Measurements from ENCODE around the gene PGF.
"Not testable (repeated sequence)": the region's sequence is repeated elsewhere in the genome, so short reads cannot be mapped to it uniquely, and the experiment has no call there.

PGF gene

GRCh38 chr14:74955229-74956026 lies at the start of gene PGF:
PGF (minus strand) TSS chr14:74955597; CDS start chr14:74955242, 355 bp downstream.
- no peak for TF ChIP-seq CTCF (IDR thresholded peaks at IDR 0.05)
- peak within 1 kb of the TSS; percentile 76 to 79 for H3K27ac ChIP-seq
- DNase-seq = peak; percentile 67 to 89
- peaks cover 0 to 55% (median 49%) of the 10 kb centered on the region in 4 donors for H3K4me1 ChIP-seq
- no peaks in the 10 kb centered on the region for H3K27me3 ChIP-seq
- no peaks in the 10 kb centered on the region for H3K36me3 ChIP-seq
- no peaks in the 10 kb centered on the region for H3K9me3 ChIP-seq
- intact Hi-C loops (cut with DNase I; ENCODE audit: low total_unique reads) = loop anchor here (10.0 kb wide), 1 partner anchor 109 kb away; the partner anchor contains the start of genes ACYP1 and ZC2HC1C
- H3K4me3 ChIP-seq = peak within 1 kb of the TSS; percentile 69 to 72

GRCh38 chr14:75003250-75004027 lies 48.0 kb upstream of the PGF start:
- Histone ChIP-seq H3K4me3 (peak overlapping the region; percentile 75 to 86), H3K9me3 (no peaks in the 10 kb centered on the region), H3K4me1 (peaks cover 0 to 32% (median 22%) of the 10 kb centered on the region in 4 donors), H3K27ac (peak overlapping the region; percentile 82 to 88), H3K27me3 (no peaks in the 10 kb centered on the region), H3K36me3 (peaks cover 23 to 38% (median 37%) of the 10 kb centered on the region in 3 donors)
- DNase-seq = no peak
- intact Hi-C loops (cut with DNase I; ENCODE audit: low total_unique reads) = no loop called here
- TF ChIP-seq CTCF (IDR thresholded peaks at IDR 0.05) = no peak

GRCh38 chr14:75002392-75003249 lies 47.2 kb upstream of the PGF start, which contains the start of gene EIF2B2:
EIF2B2 (plus strand) TSS chr14:75002921; CDS start chr14:75002991, 70 bp downstream.
- peak; percentile 23 to 48 for TF ChIP-seq CTCF (IDR thresholded peaks at IDR 0.05)
- H3K27ac ChIP-seq = peak within 1 kb of the TSS; percentile 82 to 88
- H3K4me3 ChIP-seq = peak within 1 kb of the TSS; percentile 75 to 86
- no peaks in the 10 kb centered on the region for H3K27me3 ChIP-seq
- no peaks in the 10 kb centered on the region for H3K9me3 ChIP-seq
- H3K36me3 ChIP-seq = peaks cover 19 to 29% (median 29%) of the 10 kb centered on the region in 3 donors
- intact Hi-C loops (cut with DNase I; ENCODE audit: low total_unique reads) = no loop called here
- peak; percentile 98 to 99 for DNase-seq
- H3K4me1 ChIP-seq = peaks cover 0 to 31% (median 22%) of the 10 kb centered on the region in 4 donors

GRCh38 chr14:75001899-75002298 lies 46.5 kb upstream of the PGF start:
- H3K9me3 ChIP-seq = no peaks in the 10 kb centered on the region
- H3K4me3 ChIP-seq = peak overlapping the region; percentile 75 to 86
- H3K27ac ChIP-seq = peak overlapping the region; percentile 82 to 88
- peaks cover 0 to 31% (median 22%) of the 10 kb centered on the region in 4 donors for H3K4me1 ChIP-seq
- TF ChIP-seq CTCF (IDR thresholded peaks at IDR 0.05) = no peak
- H3K27me3 ChIP-seq = no peaks in the 10 kb centered on the region
- peaks cover 15 to 22% (median 22%) of the 10 kb centered on the region in 3 donors for H3K36me3 ChIP-seq
- no peak for DNase-seq
- intact Hi-C loops (cut with DNase I; ENCODE audit: low total_unique reads) = no loop called here

GRCh38 chr14:75001261-75001660 lies 45.9 kb upstream of the PGF start:
- Histone ChIP-seq H3K36me3 (peaks cover 9 to 16% (median 15%) of the 10 kb centered on the region in 3 donors), H3K27ac (no peak overlapping the region), H3K4me1 (peaks cover 0 to 31% (median 22%) of the 10 kb centered on the region in 4 donors), H3K27me3 (no peaks in the 10 kb centered on the region), H3K9me3 (peaks cover 0 to under 1% (median 0%) of the 10 kb centered on the region in 3 donors), H3K4me3 (no peak overlapping the region)
- TF ChIP-seq CTCF (IDR thresholded peaks at IDR 0.05) = no peak
- DNase-seq = no peak
- intact Hi-C loops (cut with DNase I; ENCODE audit: low total_unique reads) = no loop called here

GRCh38 chr14:74995781-74996180 lies 40.4 kb upstream of the PGF start:
- H3K27me3 ChIP-seq; H3K4me3 ChIP-seq; H3K9me3 ChIP-seq; DNase-seq; intact Hi-C loops (cut with DNase I; ENCODE audit: low total_unique reads); H3K36me3 ChIP-seq; H3K27ac ChIP-seq: not testable (repeated sequence)
- peaks cover 0 to 24% (median 10%) of the 10 kb centered on the region in 4 donors for H3K4me1 ChIP-seq

- DNase-seq; H3K9me3 ChIP-seq; H3K36me3 ChIP-seq; intact Hi-C loops (cut with DNase I; ENCODE audit: low total_unique reads); H3K27me3 ChIP-seq; H3K4me3 ChIP-seq; H3K27ac ChIP-seq: not testable (repeated sequence)
- peaks cover 0 to 18% (median 10%) of the 10 kb centered on the region in 4 donors for H3K4me1 ChIP-seq
Measured at GRCh38 chr14:74994182-74994581, 38.8 kb upstream of the PGF start.

Data from tibial artery (tissue), 4 donors.